CD4-positive, alpha-beta T cell treated with Interleukin-21 for 1 hour (primary cell): ENCODE data around the gene ROBO1.
"Not testable (repeated sequence)": the region's sequence is repeated elsewhere in the genome, so short reads cannot be mapped to it uniquely, and the experiment has no call there.

ENCODE experiments used
- DNase-seq: peaks from one replicate; pipeline ENCODE4 v3.0.0-alpha.2; 2020

ROBO1 gene

DNA sequence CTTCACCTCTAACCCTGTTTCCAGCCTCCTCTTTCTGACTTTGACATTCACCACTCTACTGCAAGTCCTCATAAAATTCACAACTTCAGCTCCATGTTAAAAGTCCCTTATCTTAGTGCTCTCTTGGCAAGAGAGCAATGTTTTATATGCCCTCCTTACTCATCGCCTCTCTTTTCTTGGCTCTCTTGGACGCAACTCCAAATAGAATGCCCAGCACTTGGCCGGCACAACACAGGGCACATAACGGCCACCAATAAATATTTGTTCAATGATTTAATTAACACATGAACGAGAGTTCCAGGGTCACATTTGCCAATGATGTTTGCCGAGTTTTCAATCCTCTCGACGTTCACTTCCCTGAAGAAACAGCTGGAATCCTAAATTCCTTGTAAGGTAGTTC is 401.4 kb downstream of the ROBO1 start:
- DNase-seq = no peak

DNA sequence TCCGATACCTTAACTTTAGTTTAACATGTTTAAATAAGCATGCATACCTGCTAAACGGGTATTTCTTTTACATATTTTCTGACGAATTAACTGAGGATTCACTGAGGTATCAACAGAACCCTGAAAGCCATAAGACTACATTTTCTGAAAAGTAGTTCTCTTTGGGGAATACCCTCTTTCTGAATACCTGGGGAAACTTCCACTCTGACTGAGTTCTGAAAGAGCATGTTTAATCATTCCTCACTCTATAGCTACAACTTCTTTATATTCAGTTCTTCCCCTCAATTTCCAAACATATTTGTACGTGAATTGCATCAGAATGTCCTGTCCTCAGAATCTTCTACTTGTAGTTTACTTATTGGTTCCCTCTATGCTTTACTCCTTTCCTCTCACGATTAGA is 403.0 kb downstream of the ROBO1 start:
- DNase-seq = no peak

DNA sequence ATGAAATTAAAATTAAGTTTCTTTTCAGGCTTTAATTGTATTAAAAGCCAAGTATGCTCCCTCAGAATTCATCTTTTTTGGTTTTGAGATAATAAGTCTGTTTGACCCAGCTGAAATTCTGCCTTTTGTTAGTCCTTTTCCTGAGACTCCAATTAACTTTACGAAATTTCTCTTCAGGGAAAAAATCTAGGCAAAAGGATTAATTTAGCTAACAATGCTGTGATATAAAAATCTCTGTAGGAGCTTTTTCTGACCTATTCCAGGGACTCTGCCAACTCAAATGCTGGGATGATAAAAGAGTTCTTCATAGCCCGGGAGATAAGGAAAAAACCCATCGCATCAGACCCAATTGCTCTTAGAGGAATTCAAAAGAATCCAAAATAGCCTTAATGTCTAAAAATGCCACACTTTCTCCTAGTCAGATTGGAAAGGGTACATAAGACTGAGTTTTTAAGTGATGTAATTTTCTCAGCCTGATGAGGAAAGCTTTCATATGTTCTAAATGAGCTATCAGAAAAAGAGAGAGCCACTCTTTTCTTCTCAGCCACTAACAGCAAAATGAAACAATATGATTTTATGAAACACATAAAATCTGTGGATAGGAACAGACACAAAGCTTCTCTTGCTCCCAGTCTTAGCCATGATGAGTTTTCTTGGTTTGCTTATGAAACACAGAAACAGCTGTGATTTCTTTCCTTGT is 405.1 kb downstream of the ROBO1 start:
- no peak for DNase-seq

DNA sequence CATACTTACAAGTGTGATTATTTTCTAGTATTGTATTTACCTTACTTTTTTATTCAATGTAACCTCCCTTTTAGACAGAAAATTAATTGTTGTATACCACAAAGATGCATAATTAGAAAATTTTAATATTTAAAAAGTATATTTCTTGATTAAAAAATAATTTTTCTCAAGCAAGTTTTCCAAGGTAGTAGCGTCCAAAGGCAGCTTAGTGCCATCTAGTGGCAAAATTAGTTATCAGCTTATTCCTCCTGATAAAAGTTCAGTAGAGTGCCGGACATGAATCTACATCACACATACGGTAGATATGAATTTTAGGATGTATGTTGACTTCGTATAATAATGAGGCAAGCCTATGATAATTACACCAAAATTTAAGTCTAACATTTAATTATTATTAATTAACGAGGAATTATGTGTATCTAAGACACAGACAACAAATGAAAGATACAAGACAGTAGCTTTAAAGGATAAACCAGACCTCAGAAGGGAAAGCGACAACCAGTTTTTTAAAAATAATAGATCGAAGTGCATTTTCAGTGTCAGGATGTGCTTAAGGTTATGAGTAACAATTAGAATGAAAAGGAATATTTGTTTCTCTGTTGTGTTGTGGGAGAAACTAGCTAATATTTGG is 405.9 kb downstream of the ROBO1 start:
- no peak for DNase-seq

DNA sequence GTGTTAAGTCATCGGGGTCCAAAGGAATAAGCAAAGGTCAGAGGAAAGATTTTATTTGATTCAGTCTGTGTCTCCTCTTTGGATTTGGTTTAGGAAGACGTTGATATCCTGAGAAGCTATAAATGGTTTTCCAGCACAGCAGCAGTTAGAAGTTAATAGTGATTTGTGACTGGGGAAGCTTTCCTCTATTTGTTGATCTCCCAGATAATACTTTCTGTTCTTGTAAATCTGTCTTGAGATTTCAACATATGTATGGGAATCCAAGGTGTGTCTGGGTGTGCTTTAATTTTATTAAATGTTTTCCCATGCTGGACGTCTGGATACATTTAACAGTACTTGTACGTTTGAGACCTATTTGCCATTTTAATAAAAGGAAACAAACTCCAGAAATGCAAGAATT is 409.5 kb downstream of the ROBO1 start:
- no peak for DNase-seq

DNA sequence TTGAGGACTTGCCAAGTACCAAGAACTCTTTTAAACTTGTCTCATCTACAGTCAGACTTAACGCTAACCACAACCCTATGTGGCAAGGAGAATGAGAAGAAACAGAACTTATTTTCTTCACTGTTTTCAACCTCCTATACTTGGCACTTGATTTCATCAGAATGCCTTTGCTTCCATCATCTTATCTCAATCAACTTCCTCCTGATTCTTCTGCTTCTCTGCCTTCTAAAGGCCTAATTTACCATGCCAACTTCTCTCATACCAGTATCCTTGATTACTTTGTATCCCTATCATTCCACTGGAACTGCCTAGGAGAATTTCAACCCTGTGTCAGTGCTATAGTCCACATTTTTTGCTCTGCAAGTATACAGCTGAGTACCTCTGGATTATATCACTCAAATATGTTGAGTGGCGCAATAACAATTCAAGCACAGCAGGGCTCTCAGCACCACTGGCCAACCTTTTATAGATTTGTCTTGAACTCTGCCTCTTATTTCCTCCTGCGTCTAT is 413.6 kb downstream of the ROBO1 start:
- DNase-seq = no peak

DNA sequence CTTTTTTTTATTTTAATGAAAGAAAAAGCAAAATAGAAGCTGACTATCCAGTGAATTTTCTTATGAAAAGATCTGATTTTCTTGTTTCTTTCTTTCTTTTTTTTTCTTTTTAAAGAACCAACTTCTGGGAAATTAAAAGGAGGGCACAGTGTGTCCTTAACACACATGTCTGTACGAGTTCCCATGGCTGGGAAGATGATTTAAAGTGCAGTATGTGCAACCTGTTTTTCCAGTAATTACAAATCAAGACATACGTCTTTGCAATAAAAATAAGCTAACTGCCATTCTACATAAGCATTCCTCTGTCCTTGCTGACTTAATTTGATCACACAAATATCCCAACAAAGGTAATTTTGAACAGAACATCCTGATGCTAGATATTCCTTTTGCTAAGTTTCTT is 416.1 kb downstream of the ROBO1 start:
- DNase-seq = no peak

DNA sequence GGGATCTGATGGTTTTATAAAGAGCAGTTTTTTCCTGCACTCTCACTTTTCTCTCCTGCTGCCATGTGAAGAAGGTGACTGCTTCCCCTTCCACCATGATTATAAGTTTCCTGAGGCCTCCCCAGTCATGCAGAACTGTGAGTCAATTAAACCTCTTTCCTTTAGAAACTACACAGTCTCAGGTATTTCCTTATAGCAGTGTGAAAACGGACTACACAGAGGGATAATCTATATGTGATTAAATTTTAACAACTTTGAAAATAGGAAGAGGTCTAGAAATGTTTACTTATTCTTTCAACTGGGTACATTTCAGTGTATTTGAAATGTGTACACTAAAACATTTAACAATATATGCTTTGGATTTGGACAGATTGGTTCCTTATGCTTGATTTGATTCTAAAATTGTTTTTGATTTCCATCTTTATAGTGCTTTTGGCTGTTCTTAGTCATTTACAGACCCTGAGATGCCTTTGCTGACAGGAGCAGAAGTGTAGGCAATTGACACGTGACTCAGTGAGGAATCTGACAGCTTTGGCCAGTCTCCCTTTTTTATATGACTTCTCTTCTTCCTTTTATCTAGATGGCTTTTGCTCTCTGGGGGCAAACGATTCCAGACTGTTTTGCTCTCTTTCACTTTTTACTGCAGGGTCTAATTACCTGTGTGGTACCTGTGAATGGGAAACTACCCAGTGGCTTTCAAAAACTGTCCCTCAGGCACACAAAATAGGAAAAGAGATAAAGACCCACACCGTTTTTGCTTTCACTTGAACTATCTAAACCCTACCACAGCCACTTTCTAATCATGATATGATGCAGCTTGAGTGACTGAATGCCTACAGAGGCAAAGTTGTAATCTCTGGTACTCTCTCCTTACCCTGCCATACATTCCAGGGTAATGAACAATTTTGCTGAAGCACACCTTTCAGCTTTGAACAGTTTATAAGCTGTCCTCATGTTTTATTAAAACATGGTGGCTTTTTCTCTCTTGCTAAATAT is 422.6 kb downstream of the ROBO1 start:
- no peak for DNase-seq

DNA sequence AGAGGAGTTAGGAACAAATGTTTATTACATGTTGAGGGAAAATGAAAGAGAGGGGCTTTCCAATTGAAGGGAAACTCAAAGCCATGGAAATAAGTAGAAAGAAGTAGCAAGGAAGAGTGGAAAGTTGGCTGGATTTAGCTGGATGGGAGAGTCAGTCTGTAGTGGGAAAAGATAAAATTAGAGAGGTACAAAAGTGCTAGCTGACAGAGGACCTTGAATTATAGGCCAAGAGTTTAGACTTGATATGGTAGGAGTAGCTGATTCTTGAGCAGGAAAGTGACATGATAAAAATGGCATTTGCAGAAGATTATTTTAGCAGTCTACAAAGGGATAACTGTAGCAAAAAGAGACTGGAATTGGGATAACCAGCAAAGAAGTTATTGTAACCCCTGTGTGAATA is 425.8 kb downstream of the ROBO1 start:
- no peak for DNase-seq

DNA sequence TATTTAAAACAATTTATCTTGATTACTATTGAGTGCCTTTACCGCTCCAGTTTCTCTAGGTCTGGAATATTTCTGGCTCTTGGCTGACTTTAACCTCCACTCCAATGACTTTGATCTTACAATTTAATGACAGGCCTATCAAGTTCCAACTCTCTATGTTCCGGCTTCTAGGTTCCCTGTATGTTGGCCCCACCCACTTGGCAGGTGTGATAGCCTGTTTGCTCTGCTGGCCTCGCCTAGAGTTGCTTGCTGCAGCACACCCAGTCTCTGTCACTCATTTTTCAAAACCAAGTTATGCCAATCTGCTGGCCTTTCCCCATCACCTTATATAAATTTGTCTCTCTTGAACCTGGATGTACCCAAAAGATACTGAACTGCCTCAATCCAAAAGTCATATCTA is 428.0 kb downstream of the ROBO1 start:
- no peak for DNase-seq

DNA sequence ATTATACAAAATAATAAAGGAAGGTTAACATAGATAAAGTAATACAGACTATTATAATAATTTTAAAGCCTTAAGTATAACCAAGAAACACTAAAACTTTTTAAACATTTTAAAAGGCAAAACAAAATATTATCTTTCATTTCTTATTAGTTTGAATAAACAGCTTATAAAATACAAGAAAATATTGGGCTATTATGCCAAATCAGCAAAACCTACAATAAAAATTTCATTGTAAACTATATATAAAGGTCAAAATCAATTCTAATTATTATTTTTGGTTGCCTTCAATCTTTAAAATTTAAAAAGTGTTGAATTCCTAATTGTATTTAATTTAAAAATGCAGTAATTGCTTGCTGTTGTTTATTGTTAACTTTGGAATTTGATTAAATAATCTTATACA is 430.0 kb downstream of the ROBO1 start:
- no peak for DNase-seq

DNA sequence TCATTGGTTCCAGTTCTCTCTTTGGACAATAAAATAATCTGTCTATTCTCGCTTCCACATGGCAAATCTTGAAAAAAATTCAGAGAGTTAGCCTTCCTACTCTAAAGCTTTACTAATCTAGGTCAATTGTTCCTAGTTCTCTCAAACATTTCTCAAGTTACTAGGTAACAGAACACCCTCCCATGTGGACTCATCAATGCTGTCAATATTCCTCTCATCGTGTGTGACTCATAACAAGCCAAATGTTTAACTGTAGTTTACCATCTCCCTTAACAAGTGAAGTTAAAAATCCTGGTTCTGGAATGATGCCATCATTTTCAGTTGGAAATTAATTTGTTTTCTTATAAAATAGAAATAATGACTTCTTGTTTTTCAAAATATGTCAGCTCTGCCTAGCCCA is 438.6 kb downstream of the ROBO1 start:
- DNase-seq = no peak

DNA sequence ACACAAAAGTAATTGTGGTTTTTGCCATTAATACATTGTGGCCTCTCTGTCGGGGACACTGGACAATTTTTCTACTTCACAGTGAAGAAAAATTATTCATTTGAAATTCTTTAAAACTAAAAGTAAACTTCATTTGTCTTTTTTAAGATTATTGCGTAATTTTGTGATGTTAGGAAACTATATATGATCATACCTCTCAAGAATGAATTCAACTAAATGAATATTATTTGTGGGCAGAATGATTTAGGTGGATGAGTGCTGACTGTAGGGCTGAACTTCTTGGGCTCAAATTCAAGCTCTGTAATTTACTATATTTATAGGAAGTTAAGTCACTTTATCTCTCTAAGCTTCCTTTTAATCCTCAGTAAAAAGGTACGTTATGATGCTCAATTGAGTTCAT is 441.2 kb downstream of the ROBO1 start:
- DNase-seq = no peak

DNA sequence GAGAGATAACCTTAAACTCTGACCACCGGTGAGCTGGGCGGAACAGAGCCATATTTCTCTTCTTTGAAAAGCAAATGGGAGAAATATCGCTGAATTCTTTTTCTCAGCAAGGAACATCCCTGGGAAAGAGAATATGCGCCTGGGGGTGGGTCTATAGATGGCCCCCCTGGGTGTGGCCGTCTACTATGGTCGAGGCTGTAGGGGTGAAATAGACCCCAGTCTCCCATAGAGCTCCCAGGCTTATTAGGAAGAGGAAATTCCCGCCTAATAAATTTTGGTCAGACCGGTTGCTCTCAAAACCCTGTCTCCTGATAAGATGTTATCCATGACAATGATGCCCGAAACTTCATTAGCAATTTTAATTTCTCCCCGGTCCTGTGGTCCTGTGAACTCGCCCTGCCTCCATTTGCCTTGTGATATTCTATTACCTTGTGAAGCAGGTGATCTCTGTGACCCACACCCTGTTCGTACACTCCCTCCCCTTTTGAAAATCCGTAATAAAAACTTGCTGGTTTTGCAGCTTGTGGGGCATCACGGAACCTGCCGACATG is 441.9 kb downstream of the ROBO1 start:
- DNase-seq = not testable (repeated sequence)

DNA sequence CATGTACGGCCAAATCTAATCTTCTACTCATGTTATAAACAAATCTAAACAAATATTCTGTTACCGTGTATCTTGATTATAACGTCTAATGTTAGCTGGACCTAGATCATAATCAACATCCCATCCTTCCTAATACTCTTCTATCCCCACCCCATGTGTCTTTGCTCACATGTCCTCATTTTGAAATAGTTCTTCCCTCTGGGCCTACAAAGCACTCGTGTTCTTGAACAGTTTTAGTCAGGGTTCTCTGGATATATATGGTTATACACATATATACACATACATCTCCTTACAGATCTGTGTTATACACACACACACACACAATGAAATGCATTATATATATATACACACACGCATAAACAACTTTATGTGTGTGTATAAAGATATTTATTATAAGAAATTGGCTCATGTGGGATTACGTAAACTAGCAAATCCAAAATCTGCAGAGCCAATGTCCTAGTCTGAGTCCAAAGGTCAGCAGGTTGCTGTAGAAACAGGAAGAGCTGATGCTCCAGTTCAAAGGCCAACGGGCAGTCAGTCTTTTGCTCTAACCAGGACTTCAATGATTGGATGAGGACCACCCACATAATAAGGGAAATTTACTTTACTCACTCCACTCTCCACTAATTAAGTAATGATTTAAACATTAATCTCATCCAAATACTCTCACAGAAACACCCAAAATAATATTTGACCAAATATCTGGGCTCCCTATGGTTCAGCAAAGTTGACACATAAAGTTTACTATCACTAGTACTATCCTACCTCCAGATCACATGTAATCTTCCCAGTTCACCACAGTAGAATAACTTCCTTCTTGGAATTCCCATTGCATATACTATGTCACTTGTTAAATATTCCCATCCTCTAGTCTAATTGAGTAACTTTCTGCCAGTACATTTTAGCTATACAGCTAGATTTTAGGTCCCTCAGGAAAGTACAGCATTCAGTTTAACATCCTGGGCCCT is 450.0 kb downstream of the ROBO1 start:
- DNase-seq = no peak

DNA sequence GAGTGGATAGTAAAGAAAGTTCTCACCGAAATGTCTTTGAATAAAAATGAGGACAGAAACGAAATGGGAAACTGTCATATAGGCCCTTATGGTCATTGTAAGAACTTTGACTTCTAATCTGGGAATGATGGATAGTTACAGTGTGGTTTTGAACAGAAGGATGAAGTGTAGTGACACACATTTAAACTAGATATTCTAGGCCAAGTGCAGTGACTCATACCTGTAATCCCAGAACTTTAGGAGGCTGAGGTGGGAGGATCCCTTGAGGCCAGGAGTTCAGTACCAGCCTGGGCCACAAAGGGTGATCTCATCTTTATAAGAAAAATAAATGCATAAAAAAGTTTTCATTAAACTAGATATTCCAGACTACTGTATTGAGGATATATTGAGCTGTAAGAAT is 452.8 kb downstream of the ROBO1 start:
- DNase-seq = no peak

DNA sequence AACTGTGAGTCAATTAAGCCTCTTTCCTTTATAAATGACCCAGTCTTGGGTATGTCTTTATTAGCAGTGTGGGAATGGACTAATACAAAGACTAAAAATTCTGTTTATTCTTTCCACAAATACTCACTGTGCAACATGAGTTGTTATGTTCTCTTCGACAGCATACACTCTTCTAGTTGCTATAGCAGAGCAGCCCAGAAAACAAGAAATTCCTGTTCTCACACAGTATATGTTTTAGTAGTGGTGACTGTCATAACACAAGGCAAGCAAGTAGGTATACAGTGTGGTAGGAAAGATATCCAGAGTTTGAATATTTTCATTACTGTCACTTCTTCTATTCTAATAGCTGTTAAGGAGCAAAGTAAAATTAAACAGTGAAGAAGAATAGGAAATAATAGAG is 453.3 kb downstream of the ROBO1 start:
- no peak for DNase-seq

DNA sequence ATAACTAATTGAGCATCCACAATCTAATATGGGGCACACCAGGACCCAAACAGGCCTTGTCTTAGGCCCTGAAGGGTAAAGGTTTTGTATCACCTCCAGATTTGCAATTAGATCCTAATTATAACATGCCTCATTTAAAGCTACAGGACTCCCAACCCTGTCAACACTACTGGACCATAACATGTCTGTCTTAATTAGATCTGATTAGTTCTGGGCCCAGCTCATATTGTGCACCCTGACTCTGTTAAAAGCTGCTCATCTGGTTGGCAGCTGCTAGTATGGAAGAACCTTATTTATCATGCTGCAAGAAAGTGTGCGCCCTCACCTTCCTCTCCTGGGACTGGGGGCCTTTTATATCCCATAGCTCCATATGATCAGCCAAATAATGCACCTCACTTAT is 457.8 kb downstream of the ROBO1 start:
- DNase-seq = no peak

DNA sequence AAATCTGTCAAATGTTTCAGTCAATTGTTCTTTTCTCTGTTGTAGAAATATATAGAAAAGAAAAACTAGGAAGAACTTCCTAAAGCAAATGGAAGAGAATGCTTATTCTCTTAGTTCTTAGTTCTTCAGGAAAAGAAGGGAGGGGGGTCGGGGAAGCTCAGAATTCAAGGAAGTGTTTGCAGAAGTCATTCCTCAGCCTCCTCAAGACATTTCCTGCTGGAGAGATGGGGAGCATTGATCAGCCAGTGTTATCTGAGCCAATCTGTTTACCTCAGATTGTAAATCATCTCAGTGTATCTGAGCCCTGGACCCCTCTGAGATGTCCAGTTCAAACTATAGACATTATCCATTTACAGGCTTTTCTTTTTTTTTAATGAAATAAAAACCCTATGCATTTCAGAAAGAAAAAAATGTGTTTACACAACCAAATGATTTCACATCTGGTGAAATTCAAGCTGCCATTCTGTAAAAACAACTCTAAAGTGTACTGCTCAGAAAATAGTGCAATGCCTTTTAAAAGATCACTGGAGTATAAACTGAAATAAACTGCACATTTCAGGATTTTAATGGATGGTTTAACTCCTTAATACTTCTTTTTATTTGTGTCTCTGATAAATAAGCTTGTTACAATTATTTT is 460.7 kb downstream of the ROBO1 start:
- no peak for DNase-seq

DNA sequence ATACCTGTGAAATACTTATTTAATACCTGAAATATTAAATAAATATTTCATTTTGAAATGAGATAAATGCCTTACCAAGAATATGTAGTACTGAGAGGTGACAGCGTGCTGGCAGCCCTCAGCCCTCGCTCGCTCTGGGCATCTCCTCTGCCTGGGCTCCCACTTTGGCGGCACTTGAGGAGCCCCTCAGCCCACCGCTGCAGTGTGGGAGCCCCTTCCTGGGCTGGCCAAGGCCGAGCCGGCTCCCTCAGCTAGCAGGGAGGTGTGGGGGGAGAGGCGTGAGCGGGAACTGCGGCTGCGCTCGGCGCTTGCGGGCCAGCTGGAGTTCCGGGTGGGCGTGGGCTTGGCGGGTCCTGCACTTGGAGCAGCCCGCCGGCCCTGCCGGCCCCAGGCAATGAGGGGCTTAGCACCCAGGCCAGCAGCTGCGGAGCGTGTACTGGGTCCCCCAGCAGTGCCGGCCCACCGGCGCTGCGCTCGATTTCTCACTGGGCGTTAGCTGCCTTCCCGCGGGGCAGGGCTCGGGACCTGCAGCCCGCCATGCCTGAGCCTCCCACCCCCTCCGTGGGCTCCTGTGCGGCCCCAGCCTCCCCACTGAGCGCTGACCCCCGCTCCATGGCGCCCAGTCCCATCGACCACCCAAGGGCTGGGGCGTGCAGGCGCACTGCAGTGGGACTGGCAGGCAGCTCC is 467.7 kb downstream of the ROBO1 start:
- not testable (repeated sequence) for DNase-seq
